Measurements from ENCODE around the gene GPR135.
"Not testable (repeated sequence)": the region's sequence is repeated elsewhere in the genome, so short reads cannot be mapped to it uniquely, and the experiment has no call there.

The GPR135 gene

DNA sequence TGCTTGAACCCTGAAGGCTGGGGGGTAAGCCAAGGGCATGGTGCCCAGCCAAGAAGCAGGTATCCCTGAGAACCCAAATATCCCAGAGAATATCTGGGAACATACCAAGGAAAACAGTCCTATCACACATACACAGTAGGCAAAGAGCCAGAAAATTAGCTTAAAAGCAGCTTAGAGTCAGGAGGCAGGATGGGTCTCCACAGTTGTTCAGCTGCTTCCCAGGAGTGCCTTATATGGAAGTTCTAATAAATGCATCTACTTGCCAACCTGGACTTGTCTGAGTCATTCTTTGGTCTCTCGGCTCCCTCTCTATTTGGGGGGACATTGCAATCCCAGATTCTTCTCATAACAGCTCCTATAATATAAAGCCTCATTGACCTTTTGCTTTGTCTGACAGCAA is 9.0 kb upstream of the GPR135 start:
- no peak for DNase-seq (ENCODE audit: low read depth, low spot score)

DNA sequence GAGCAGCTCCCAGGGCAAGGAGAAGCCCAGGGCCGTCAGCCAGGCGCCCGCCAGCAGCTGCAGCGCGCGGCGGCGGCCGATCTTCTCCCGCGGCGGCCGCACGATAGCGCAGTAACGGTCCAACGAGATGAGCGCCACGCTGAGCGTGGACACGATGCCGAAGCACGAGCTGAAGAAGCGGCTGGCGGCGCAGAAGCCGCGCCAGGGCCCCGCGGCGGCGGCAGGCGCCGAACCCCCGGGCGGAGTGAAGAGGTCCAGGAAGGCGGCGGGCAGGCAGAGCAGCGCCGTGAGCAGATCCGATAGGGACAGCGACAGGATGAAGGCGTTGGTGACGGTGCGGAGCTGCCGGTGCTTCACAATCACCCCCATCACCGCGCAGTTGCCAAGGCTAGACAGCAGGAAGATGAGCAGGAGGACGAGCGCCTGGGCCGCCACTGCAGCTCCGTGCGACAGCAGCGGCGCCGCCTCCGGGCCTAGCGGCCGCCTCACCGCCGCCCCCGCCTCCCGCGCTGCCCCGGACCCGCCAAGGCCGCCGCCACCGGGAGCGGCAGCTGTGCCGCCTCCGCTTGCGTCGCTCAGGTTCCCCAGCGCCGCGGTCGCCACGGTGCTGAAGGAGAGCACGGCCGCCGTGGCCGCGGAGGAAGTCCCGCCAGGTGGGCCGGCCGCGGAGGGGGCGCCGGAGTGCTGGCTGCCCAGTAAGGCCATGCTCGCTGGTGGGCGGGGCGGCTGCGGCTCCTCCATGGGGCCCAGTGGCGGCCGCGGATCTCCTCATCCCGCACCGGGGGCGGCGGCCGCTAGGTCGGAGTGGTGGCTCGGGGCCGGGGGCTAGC is 479 bp downstream of the GPR135 start:
- DNase-seq (ENCODE audit: low read depth, low spot score): no peak

DNA sequence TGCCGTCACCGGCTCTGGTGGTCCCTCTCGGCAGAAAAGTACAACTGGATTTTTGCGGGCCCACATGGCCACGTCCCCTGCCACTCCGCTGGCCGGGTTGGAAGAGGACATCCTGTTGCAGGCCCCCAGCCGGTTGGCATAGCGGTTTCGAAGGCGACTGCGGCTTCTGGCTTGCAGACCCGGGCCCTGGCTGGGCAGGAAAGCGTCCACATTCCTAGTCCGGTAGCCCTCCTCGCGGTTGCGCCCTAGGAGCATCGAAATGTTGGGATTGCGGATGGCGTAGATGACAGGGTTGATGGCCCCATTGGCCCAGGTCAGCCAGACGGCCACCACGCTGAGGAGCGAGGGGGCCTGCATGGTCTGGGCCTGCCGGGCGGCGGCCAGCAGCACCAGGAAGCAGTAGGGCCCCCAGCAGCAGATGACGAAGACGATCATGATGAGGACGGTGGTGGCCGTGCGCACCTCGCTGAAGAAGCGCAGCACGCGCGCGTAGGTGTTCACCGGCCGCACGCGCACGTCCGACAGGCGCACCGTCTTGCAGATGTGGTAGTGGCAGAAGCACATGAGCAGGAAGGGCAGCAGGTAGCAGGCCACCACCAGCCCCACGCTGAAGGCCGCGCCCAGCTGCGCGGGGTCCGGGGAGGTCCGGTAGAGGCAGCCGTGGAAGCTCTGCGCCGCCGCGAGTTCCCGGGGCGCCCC is 1.2 kb downstream of the GPR135 start:
- DNase-seq (ENCODE audit: low read depth, low spot score): no peak

DNA sequence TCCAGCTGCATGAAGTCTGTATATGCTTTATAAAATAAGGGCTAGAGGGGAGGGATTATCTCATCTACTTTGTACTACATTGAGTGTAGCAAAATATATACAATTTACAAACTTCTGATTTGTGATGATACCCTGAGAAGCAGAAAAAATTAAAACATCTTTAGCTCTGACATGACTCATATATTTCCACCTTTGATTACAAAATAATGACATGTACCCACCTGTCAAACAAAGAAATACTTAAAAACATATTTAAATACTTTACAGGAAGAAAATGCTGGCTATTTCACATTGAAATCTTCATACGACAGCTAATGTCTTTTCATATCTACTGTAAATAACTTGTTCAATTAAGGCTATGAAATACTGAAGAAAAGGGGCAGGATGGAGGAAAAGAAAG is 3.3 kb downstream of the GPR135 start:
- no peak for DNase-seq (ENCODE audit: low read depth, low spot score)

DNA sequence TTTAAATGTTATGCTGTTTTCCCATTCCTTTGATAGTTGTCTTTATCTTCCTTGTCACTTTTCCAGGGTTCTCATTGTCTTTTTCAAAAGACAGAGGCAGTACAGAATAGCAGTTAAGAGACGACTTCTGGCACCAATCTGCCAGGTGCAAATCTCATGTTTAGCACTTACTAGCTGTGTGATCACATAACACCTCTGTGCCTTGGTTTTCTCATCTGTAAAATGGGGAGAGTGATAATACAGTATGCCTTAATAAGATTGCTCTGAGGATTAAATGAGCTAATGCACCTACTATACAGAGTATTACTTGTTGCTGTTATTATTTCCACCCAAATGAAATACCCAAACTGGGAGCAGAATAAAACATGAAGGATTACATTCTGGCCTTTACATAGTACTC is 4.8 kb downstream of the GPR135 start:
- no peak for DNase-seq (ENCODE audit: low read depth, low spot score)

DNA sequence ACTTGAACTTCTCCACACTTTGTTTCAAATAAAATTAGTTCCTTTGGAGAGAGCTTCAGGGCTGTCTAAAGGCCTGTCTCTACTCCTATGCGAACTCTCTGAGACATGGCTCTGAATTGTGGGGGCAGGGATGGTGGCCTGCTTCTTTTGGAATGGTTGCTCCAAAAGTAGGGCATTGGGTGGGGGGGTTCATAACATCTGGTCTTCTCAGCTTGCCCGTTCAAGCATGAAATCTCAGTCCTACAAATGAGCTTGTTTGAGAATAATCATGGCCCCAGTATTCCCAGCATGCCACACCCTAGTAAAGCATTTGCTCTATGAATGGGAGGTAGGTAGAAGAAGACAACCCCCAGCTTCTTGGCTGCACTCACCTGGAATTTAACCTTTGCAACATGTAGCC is 6.7 kb downstream of the GPR135 start:
- DNase-seq (ENCODE audit: low read depth, low spot score): no peak

DNA sequence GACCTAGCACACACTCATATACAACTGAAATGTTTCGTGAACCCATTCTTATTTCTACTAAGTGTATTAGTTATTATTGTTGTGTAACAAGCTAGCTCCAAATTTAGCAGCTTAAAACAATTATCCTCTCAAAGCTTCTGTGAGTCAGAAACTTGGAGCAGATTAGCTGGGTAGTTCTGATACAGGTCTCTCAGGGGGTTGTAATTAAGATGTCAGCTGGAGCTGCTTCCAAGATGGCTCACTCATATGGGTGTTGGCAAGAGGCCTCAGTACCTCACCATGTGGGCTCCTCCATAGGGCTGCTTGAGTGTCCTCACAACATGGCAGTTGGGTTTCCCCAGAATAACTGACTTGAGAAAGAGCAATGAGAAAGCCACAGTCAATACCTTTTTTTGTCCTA is 9.8 kb downstream of the GPR135 start:
- DNase-seq (ENCODE audit: low read depth, low spot score): no peak

DNA sequence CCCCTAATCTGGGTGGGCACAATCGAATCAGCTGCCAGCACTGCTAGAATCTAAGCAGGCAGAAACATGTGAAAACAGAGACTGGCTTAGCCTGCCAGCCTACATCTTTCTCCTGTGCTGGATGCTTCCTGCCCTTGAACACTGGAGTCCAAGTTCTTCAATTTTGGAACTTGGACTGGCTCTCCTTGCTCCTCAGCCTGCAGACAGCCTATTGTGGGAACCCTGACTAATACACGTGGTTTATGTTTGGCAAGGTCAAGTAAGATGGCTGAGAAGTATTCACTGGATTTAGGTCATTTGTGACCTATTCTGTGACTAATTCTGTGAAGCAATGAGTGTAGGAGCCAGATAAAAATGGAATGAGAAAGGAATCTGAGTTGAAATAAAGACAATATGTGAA is 11.0 kb downstream of the GPR135 start:
- no peak for DNase-seq (ENCODE audit: low read depth, low spot score)

DNA sequence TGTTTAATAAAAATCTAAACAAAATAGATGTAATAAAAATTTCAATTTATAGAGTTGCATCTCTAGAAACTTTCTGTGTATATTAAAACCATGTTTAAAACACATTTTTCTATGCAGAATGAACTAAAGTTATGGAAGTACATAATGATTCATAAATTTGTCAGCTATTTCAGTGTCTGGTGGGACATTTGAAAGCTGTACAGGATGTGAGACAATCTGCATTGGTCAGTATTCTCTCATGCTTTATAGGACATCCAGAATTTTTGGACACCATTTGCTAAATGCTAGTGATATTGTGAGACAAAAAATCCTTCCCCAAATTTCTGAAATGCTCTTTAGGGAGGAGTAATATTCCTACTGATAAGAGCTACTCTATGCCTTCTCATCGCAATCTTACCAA is 13.3 kb downstream of the GPR135 start:
- DNase-seq (ENCODE audit: low read depth, low spot score): no peak

DNA sequence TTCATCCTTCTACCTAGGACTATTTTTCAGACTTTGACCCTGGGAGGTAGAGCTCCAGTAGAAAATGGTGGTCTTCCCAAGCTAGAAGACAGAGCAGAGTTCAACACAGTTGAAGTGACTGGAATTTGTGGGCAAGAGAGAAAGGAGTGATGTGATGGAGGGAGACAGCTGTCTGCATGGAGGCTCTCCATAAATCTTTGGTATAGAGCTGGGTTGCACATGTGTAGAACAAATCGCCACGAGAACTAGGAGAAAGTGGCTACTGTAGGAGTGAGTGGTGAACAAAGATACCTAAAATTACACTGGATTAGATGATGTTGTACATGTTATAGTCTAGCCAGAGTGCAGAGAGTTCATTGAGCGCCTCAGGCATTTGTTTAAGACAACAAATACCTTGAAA is 14.5 kb downstream of the GPR135 start:
- DNase-seq (ENCODE audit: low read depth, low spot score): no peak

DNA sequence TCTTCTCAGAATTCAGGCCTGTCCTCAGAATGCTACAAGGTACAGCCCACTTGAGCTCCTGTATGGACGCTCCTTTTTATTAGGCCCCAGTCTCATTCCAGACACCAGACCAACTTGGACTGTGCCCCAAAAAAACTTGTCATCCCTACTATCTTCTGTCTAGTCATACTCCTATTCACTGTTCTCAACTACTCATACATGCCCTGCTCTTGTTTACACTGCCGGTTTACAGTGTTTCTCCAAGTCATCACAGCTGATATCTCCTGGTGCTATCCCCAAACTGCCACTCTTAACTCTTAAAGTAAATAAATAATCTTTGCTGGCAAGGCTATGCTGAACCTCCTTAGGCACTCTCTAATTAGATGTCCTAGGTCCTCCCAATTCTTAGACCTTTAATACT is 16.5 kb downstream of the GPR135 start:
- DNase-seq (ENCODE audit: low read depth, low spot score): not testable (repeated sequence)

DNA sequence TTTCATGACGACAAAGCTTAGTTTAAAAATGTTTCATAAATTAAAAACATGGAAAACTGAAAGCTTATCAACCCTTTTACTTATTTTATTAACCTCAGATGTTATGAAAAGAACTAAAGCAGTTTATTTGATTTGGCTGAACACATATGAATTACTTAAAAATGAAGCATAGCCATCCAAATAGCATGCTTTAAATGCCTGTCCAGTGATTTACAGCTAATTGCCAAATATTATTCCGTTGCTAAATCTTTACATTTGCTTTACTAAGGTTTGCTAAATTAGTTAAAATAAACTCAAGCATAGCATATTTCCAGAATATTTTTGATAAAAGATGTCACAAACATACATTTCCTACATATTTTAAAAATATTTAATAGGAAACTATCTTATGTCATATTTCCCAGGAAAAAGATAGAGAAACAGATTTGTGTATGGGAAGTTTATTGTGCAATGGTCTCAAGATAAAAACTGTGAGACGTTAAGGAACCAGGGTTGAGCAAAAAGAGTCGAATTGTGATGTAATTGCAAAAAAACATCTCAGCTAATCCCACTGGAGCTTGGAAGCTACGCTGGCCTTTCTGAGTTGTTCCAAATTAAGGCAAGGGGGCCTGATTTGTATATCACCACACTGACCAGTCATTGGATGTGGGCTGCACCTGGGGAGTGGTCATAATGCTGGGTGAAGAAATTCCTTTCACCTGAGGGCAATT is 25.8 kb downstream of the GPR135 start:
- no peak for DNase-seq (ENCODE audit: low read depth, low spot score)

DNA sequence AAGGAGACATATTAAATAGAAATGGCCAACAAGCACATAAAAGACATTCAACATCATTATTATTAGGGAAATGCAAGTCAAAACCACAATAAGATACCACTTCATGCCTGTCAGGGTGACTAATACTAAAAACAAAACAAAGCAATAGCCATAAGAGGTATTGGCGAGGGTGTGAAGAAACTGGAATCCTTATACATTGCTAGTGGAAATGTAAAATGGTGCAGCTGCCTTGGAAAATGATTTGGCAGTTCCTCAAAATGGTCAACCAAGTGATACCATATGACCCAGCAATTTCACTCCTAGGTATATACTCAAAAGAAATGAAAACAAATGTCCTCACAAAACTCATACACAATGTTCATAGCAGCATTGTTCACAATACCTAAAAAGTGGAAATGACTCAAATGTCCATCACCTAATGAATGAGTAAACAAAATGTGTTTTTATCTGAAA is 27.0 kb downstream of the GPR135 start:
- no peak for DNase-seq (ENCODE audit: low read depth, low spot score)

DNA sequence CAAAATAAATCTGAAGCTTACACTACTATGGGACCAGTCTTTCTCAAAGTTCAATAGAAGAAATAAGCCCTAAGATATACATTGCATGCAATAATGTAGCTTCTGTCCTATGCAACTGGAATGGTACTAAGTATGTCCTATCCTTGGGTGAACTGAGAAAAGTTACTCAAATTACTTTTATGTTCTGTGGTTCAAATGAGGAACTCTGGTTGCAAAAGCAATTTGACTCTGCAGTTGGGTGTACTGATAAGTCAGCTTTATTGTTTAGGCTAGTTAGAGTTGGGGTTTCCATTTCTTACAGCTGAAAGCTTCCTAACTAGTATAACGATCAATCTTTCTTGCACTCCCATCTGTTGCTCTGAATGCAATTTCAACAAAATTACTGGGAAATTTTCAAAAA is 29.2 kb downstream of the GPR135 start:
- DNase-seq (ENCODE audit: low read depth, low spot score): no peak

DNA sequence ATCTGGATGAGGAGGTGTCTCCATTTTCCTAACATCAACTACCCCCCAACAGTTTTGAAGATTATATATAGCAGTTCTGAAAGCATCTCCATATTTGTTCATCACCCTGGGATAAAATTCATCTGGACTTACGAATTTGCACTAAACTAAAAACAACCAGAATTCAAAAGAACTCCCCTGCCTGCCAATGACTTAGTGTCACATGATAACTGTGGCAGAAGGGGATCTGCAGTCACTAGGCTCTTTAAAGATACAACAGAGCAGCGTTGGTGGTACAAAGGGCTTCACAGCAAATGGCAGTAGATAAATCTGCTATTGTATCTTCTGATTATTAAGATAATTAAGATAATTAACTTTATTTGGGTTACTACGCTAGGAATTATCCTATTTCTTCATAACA is 30.1 kb downstream of the GPR135 start:
- DNase-seq (ENCODE audit: low read depth, low spot score): no peak

DNA sequence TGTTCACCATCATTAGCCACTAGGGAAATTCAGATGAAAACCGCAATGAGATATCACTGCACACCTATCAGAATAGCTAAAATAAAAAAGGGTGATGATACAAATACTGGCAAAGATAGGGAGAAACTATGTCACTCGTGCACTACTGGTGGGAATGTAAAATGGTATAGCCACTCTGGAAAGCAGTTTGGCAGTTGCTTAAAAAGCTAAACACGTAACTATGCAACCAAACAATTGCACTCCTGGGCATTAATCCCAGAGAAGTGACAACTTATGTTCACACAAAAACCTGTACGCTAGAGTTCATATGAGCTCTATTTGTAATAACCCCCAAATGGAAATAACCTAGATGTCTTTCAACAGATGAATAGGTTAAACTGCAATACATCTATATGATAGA is 35.4 kb downstream of the GPR135 start:
- DNase-seq (ENCODE audit: low read depth, low spot score): no peak

DNA sequence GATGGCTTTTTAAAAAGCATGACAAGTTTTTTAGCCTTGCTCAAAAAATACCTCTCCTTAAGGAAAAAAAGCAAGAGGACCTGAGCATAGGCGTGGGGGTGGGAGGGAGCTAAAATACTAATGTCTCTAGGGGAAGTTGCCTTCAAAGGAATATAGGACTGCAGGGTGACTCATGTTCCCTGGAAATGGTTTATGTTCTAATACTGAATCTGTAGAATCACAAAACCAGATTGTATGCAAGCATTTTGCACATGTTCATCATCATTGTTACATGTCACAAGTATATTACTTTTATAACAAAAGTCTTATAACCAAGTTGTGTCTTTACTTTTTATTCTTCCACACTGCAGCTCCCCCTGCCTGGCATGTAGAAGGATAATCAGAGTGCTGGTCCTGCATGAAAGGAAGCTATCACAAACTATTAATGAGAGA is 36.6 kb downstream of the GPR135 start:
- DNase-seq (ENCODE audit: low read depth, low spot score): no peak

DNA sequence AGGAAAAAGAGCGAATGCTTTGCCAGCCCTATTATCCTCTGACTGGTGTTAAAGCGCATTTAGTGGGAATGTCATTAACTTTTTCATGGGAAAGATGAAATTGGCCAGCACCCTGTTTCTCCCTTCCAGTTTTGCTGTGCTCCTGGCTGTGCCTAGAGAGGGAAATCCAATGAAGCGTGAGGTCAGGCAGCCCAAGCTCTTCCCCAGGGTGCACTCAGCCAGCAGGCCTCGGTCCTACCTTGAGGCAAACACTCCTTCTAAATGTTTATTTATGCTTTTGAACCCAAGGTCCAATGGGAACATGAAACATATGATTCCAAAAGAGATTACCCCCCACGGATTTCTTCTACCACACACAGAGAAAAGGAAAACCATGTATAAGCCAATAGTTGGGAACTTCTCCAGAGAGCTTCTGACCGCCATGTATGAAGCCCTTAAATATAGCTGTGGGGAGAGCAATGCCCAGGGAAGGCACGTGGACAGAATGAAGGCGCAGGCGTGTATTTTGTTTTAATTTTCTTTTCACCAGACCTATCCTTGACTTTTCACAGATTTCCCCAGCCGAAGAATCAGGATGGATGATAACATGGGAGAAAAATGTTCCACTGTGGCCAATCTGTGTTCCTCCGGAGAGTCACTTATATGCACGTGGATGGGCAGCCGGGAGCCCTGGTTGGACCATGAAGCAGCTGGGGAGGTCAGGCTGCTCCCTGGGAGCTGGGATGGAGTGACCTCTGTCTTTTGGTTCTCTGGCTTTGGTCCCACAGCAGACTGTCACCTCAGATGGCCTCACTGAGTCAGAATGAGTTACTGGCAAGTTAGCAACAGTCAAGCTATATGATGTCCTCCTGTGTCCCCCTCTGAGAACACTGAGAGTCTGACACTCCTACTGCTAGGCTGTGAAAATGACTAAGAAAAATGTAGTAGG is 37.3 kb downstream of the GPR135 start:
- DNase-seq (ENCODE audit: low read depth, low spot score): no peak

DNA sequence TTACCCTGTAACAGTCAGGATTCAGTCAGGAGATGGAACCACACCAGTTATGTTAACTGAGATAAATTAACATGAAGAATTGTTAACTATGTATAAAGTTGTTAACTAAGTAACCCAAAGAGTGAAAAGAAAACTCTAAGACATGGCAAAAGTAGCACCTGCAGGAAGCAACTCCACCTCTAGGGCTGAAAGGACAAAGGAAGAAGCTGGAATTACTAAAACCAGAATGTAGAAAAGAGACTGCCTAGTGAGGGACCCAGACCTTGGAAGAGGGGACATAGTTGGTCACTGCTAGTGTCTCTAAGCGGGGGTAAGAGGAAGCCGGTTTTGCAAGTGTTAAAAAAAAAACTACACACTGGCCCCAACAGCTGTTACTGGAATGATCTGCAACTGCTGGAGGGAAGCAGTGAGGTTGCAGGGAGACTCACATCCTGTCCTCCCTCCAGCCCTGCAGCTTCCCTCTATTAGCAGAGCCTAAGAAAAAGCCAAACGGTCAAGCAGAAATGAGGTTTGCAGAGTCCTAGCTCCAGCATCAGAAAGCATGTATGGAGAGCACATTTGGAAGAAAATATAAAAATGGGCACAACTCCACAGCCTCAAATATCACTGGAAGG is 39.8 kb downstream of the GPR135 start:
- no peak for DNase-seq (ENCODE audit: low read depth, low spot score)

DNA sequence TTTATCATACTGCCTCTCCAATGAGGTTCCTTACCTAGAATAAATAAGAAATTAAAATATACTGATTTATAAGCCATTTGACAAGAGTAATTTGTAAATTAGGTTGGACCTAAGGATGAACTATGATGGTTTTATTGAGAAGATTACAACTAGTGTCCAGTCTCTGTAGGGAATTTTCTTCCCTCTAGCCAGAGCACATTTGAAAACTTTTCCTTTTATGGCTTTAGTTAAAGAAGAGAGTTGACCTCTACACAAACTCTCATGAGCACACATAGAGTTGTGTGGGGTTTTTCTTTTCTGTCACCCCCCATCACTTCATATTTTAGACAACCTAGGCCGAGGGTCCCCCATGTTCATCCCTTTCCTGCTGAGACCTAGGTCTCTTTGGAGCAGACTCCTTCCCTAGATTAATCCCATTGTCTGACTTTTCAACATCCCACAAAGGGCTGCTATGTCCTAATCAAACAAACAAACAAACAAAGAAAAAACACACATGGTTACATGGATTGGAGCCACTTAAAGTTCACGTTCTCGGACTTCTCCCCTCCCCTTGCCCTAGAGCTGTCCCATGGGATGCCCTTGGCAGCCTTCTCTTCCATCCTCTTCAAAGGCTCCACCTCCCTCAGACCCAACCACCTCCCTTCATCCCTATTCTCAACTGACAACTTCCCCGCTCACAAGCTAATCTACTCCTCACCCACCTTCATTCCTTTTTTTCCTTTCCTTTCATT is 40.7 kb downstream of the GPR135 start:
- DNase-seq (ENCODE audit: low read depth, low spot score): no peak
